OCI-LY3 (cell line): Measurements from ENCODE around the gene SPATS2.

Experiments used
- EZH2phosphoT487 ChIP-seq: fragments of 200-600 bp; shearing (Covaris generic); IDR thresholded peaks from 2 replicates; pipeline ENCODE4 v1.6.1; 2018; ENCODE audit warnings: antibody characterized with exemption, mixed run types, low read depth
- TF ChIP-seq, protein P1 (sequence below): fragments of 200-600, 300-600 bp; sonication (generic); IDR thresholded peaks from 2 replicates; pipeline ENCODE4 v1.5.1; 2014; ENCODE audit warnings: antibody characterized with exemption, low read length, low read depth

DNA sequence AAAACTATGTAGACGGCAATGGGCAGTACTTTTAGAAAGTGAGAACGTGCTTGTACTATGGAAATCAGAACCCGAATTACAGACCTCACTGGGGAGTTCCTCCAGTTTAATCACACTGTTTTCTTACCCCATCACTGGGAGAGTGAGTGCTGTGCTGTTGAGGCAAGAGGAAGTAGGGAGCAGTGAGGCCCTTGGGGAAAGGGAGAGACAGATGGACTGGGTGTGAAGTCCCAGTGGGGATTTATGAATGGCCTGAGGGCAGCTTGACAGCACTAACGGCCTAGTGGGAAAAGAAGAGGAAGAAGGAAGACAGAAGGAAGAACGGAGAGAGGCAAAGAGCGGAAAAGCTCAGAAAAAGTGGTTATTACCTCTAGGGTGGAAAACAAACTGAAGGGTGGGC is 195.0 kb downstream of the SPATS2 start:
- TF ChIP-seq, protein P1, sequence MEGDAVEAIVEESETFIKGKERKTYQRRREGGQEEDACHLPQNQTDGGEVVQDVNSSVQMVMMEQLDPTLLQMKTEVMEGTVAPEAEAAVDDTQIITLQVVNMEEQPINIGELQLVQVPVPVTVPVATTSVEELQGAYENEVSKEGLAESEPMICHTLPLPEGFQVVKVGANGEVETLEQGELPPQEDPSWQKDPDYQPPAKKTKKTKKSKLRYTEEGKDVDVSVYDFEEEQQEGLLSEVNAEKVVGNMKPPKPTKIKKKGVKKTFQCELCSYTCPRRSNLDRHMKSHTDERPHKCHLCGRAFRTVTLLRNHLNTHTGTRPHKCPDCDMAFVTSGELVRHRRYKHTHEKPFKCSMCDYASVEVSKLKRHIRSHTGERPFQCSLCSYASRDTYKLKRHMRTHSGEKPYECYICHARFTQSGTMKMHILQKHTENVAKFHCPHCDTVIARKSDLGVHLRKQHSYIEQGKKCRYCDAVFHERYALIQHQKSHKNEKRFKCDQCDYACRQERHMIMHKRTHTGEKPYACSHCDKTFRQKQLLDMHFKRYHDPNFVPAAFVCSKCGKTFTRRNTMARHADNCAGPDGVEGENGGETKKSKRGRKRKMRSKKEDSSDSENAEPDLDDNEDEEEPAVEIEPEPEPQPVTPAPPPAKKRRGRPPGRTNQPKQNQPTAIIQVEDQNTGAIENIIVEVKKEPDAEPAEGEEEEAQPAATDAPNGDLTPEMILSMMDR, result no peak
- no peak for TF ChIP-seq EZH2phosphoT487
